Ovary (tissue), 10 donors: ENCODE results near the gene LEMD2. TPM values are rescaled to one million over a fixed set of nuclear protein-coding genes. Genes with fewer than 3 reads are reported as not detected.

Experiments used
- DNase-seq, 5 donors: peaks; one replicate each; pipeline ENCODE4 v3.0.0-alpha.2; 2019 to 2020
- H3K27ac ChIP-seq, 2 donors: fragments of 200-600 bp; one replicate each; pipeline versions ENCODE4 v1.5.1 to v1.8.0; 2019 to 2022
- H3K27me3 ChIP-seq: fragments of 200-600 bp; one replicate; pipeline ENCODE4 v1.8.0; 2022
- H3K36me3 ChIP-seq: fragments of 200-600 bp; sonication (generic); one replicate; pipeline ENCODE4 v1.5.1; 2019
- H3K4me1 ChIP-seq: one replicate; pipeline ENCODE4 v1.8.1; 2013; ENCODE audit warnings: mild to moderate bottlenecking, moderate library complexity; ENCODE audit not compliant: insufficient read depth
- H3K4me3 ChIP-seq: fragments of 200-600 bp; sonication (generic); one replicate; pipeline ENCODE4 v1.5.1; 2017
- H3K9me3 ChIP-seq, 2 donors: fragments of 200-600 bp in 1 of 2; sonication (generic) in 1 of 2; one replicate each; pipeline versions ENCODE4 v1.5.1 to v1.8.1; 2013 to 2019; ENCODE audit warnings: mild to moderate bottlenecking in 1 of 2, moderate library complexity in 1 of 2
- EP300 ChIP-seq: sonication (generic); formaldehyde crosslinking; IDR thresholded peaks from one replicate; pipeline ENCODE4 v1.6.1; 2017; ENCODE audit warnings: antibody characterized with exemption
- POLR2A ChIP-seq: fragments of 450-650 bp; IDR thresholded peaks from one replicate; pipeline ENCODE4 v1.6.1; 2017; ENCODE audit warnings: antibody characterized with exemption, mild to moderate bottlenecking, moderate library complexity
- WGBS, 3 donors: extraction: QIAGEN DNeasy Blood & Tissue Kit in 1 of 3; methylation state at CpG; one replicate each; pipeline versions ENCODE4 v1.1.5 to v1.1.7; 2013 to 2017; 5-methylcytosine and 5-hydroxymethylcytosine counted together
- intact Hi-C, 4 donors: fragments of 100-400 bp; cut with DNase I; formaldehyde crosslinking; loops; one replicate each; pipeline versions ENCODE4 v1.11.0 to v1.15.1; 2022 to 2023
- long read RNA-seq, 3 donors: library from polyadenylated mRNA in 2 of 3; unstranded in 2 of 3; transcript quantifications; one replicate each; pipeline ENCODE4 v2.0.0 and lab custom pipeline, GENCODE V29; 2021 to 2026
- polyA plus RNA-seq, 2 donors: library from polyadenylated mRNA; stranded (reverse); fragments of 200-250 nt in 1 of 2; fragments of 350-450 nt in 1 of 2; fragmentation: Illumina TruSeq in 1 of 2; extraction: RNeasy Lipid Tissue Mini Kit (QIAGEN cat#74804) in 1 of 2; gene quantifications; one replicate each; pipeline ENCODE4 v1.2.3, GENCODE V29; 2013 to 2014
- total RNA-seq, 7 donors: library from RNA; depleted of rRNA in 2 of 7; stranded (reverse); fragments of >200 nt in 2 of 7; fragmentation: NEBNext Ultra II Directional in 3 of 7; extraction: Animal tissue kit (Norgen Biotek cat#: 25700) in 3 of 7; gene quantifications; one replicate each; pipeline versions ENCODE4 v1.1.0 to v1.2.4, GENCODE V29; 2016 to 2023
- TF ChIP-seq, protein P1 (sequence below), 3 donors: fragments of 450-650 bp in 2 of 3; fragments of 200-600 bp in 1 of 3; IDR thresholded peaks; one replicate each; pipeline versions ENCODE4 v1.5.1 to v1.8.0; 2016 to 2022; ENCODE audit warnings: antibody characterized with exemption in 3 of 3, mild to moderate bottlenecking in 1 of 3
- donor health status: DM: no; HTN: no; CAD: no; lungs with moderate emphysema.
- donor health status: DM: no; HTN: no; CAD: no.
- donor health status: Bipolar disorder and iron deficiency.
- donor health status: DM: yes; HTN: yes; CAD: no.
- donor health status: DM: no; HTN: no; CAD: no.
- donor health status: DM: yes; HTN: yes; CAD: no.

Gene LEMD2
- 10 to 100 TPM; 43.6 to 66.8 (median 56.7) TPM for total RNA-seq
- polyA plus RNA-seq = 10 to 100 TPM; 41.7 to 59.2 TPM
- long read RNA-seq, donor 1, partial matches to known transcripts = 6 of 20 reads
- long read RNA-seq, donor 1, other reads (novel, unspliced or antisense) = 8 of 20 reads
- long read RNA-seq, donor 2, transcript LEMD2-201 (9 exons, 2,958 nt) = major isoform, 15 of 24 reads
- long read RNA-seq, donor 2, partial matches to known transcripts = 5 of 24 reads
- long read RNA-seq, donor 2, other reads (novel, unspliced or antisense) = 0 of 24 reads
- long read RNA-seq, donor 3, transcript LEMD2-201 (9 exons, 2,958 nt) = major isoform, 227 of 299 reads
- long read RNA-seq, donor 3, transcript LEMD2-207 (8 exons, 1,306 nt) = minor isoform, 8 of 299 reads
- long read RNA-seq, donor 3, partial matches to known transcripts = 9 of 299 reads
- long read RNA-seq, donor 3, other reads (novel, unspliced or antisense) = 52 of 299 reads

DNA sequence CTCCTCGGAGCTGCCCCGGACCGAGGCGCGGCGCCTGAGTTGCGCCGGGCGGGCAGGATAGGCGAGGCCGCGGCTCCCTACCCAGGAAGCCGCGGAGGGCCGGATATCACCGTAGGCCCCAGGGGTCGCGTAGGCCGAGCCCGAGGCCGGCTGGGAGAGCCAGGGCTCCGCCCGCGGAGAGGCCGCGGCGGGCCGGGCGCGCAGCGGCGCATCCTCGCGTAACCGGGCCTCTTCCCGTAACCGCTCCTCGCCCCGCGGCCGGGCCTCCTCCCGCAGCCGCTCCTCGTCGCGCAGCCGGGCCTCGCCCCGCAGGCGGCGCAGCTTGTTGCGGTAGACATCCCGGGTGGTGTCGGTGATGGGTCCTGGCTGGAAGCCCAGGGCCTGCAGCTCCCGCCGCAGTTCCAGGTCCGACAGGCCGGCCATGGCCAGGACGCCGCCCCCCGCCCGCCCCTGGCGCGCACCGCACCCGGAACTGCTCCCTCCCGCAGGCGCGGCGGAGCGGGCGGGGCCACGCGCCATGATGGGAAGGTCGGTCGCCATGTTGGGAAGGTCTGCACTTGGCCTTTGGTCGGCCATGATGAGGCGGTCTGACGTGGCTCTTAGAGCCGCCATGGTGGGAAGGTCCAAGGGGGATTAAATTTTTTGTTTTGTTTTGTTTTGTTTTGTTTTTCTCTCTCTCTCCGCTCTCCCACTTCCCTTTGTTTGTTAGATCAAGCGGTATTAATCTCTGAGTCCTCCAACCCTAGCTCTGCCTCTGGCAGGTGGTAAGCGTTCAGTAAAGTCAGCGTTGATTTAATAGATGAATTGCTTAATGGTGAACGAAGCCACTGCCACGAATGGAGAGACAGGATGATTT is at the start of gene LEMD2:
Gene LEMD2, minus strand, starts transcription at position 437 of the 856 bp plus-strand sequence. Its CDS starts 14 bp downstream, at position 423.
- H3K36me3 ChIP-seq = no peaks in the 10 kb centered on the region
- no peaks in the 10 kb centered on the region for H3K27me3 ChIP-seq
- 3 to 5% (median 4%) methylated on average over 53 to 86 of the region's 86 CpGs for WGBS, 3 donors
- H3K9me3 ChIP-seq = no peaks in the 10 kb centered on the region
- peak; percentile 92 for TF ChIP-seq POLR2A
- TF ChIP-seq, protein P1, sequence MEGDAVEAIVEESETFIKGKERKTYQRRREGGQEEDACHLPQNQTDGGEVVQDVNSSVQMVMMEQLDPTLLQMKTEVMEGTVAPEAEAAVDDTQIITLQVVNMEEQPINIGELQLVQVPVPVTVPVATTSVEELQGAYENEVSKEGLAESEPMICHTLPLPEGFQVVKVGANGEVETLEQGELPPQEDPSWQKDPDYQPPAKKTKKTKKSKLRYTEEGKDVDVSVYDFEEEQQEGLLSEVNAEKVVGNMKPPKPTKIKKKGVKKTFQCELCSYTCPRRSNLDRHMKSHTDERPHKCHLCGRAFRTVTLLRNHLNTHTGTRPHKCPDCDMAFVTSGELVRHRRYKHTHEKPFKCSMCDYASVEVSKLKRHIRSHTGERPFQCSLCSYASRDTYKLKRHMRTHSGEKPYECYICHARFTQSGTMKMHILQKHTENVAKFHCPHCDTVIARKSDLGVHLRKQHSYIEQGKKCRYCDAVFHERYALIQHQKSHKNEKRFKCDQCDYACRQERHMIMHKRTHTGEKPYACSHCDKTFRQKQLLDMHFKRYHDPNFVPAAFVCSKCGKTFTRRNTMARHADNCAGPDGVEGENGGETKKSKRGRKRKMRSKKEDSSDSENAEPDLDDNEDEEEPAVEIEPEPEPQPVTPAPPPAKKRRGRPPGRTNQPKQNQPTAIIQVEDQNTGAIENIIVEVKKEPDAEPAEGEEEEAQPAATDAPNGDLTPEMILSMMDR (IDR thresholded peaks at IDR 0.05) = no peak
- no peak for TF ChIP-seq EP300
- peaks cover 22% of the 10 kb centered on the region for H3K4me1 ChIP-seq
- peak; percentile 93 to 98 (median 96) for DNase-seq
- peak within 1 kb of the TSS; percentile 82 for H3K4me3 ChIP-seq
- intact Hi-C loops = loop anchor here in 1 of 4 donors (5.0 kb wide), 1 partner anchor 212 kb away; no protein-coding TSS in a partner anchor
- H3K27ac ChIP-seq = peak within 1 kb of the TSS; percentile 93 to 99

- Histone ChIP-seq H3K4me3 (no peak overlapping the region), H3K27me3 (no peaks in the 10 kb centered on the region), H3K9me3 (no peaks in the 10 kb centered on the region), H3K36me3 (no peaks in the 10 kb centered on the region), H3K27ac (no peak overlapping the region), H3K4me1 (peaks cover 12% of the 10 kb centered on the region)
- intact Hi-C loops = no loop called here
- no peak for TF ChIP-seq EP300
- TF ChIP-seq, protein P1 (IDR thresholded peaks at IDR 0.05) = no peak
- TF ChIP-seq POLR2A = no peak
- 9 to 16% (median 15%) methylated on average over 12 of the region's 12 CpGs for WGBS, 3 donors
- DNase-seq = peak in 4 of 5 donors; percentile 24 to 74 (median 34)
Measured at GRCh38 chr6:33837971-33838665, 49.2 kb upstream of the LEMD2 start.

- DNase-seq = no peak
- no peak overlapping the region for H3K4me3 ChIP-seq
- intact Hi-C loops = no loop called here
- H3K4me1 ChIP-seq = peaks cover 12% of the 10 kb centered on the region
- WGBS, 3 donors = 84 to 87% (median 85%) methylated on average over 3 of the region's 3 CpGs
- no peak overlapping the region for H3K27ac ChIP-seq
- TF ChIP-seq, protein P1 (IDR thresholded peaks at IDR 0.05) = no peak
- TF ChIP-seq EP300 = no peak
- TF ChIP-seq POLR2A = no peak
- no peaks in the 10 kb centered on the region for H3K36me3 ChIP-seq
- H3K27me3 ChIP-seq = no peaks in the 10 kb centered on the region
- no peaks in the 10 kb centered on the region for H3K9me3 ChIP-seq
Measured at GRCh38 chr6:33836806-33837469, 48.0 kb upstream of the LEMD2 start.
